HUES6 (cell line): ENCODE data around the gene MICU1.

Experiments used
- H3K27ac ChIP-seq: 2 replicates; pipeline ENCODE4 v1.7.0; 2013; ENCODE audit warnings: low read depth, mild to moderate bottlenecking, low read length, inconsistent platforms
- H3K27me3 ChIP-seq: 2 replicates; pipeline ENCODE4 v1.6.1; 2013; ENCODE audit warnings: low read length; ENCODE audit not compliant: control insufficient read depth, insufficient read depth
- H3K36me3 ChIP-seq: 2 replicates; pipeline ENCODE4 v1.6.1; 2013; ENCODE audit warnings: low read length; ENCODE audit not compliant: control insufficient read depth, insufficient read depth
- H3K4me1 ChIP-seq: 2 replicates; pipeline ENCODE4 v1.6.1; 2013; ENCODE audit warnings: low read length; ENCODE audit not compliant: control insufficient read depth, insufficient read depth
- H3K4me3 ChIP-seq: 2 replicates; pipeline ENCODE4 v1.5.1; 2013; ENCODE audit warnings: low read depth, low read length
- H3K9ac ChIP-seq: one replicate; pipeline ENCODE4 v1.6.1; 2013; ENCODE audit warnings: mild to moderate bottlenecking, low read length
- H3K9me3 ChIP-seq: 2 replicates; pipeline ENCODE4 v1.6.1; 2013; ENCODE audit warnings: low read depth, low read length; ENCODE audit not compliant: control insufficient read depth, insufficient read depth

The MICU1 gene

GRCh38 chr10:72335394-72336258 lies 290.3 kb downstream of the MICU1 start:
- no peaks in the 10 kb centered on the region for H3K9me3 ChIP-seq
- peaks cover 43% of the 10 kb centered on the region for H3K4me1 ChIP-seq
- no peaks in the 10 kb centered on the region for H3K27me3 ChIP-seq
- no peak overlapping the region for H3K4me3 ChIP-seq
- peaks cover 34% of the 10 kb centered on the region for H3K36me3 ChIP-seq
- H3K9ac ChIP-seq, result no peak overlapping the region
- H3K27ac ChIP-seq, result no peak overlapping the region

GRCh38 chr10:72334825-72335393 lies 291.0 kb downstream of the MICU1 start:
- Histone ChIP-seq H3K36me3 (peaks cover 32% of the 10 kb centered on the region), H3K4me1 (peaks cover 43% of the 10 kb centered on the region), H3K27me3 (no peaks in the 10 kb centered on the region), H3K9ac (peak overlapping the region; percentile 13), H3K27ac (no peak overlapping the region), H3K9me3 (no peaks in the 10 kb centered on the region), H3K4me3 (no peak overlapping the region)

DNA sequence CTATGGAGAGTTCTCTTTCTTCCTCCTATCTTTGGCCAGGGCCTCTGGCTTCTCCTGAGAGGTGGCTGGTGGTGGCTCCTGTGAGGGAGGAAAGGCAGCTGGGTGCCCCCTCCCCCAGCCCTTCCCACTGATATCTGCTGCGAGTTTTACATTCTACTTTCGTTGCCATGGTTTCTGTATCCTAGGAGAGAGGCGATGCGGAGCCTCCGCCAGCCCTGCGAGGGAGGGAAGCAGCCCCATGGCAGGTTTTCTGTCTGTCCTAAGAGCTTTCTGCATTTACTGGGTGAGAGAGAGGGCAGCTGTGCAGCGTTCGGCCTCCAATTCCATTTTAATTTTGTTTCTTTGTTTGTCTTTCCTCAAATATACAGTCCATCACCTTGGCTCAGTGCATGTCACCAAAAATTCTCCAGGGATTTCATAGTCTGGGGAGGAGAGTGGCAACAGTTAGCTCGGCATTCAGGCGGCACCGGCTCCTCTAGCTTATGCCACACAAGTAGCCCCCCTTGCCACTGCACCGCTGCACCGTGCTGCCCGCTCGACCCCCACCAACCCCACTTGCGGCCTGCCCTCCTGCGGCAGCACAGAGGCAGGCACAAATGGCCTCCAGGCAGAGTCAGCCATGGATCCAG lies 291.6 kb downstream of the MICU1 start:
- peak overlapping the region; percentile 13 for H3K9ac ChIP-seq

GRCh38 chr10:72333112-72334015 lies 292.5 kb downstream of the MICU1 start:
- H3K27ac ChIP-seq, result no peak overlapping the region

More for the DNA sequence above, 291.6 kb downstream of the MICU1 start:
- Histone ChIP-seq H3K9me3 (no peaks in the 10 kb centered on the region), H3K36me3 (peaks cover 32% of the 10 kb centered on the region), H3K27ac (no peak overlapping the region), H3K27me3 (no peaks in the 10 kb centered on the region), H3K4me3 (no peak overlapping the region), H3K4me1 (peaks cover 46% of the 10 kb centered on the region)

DNA sequence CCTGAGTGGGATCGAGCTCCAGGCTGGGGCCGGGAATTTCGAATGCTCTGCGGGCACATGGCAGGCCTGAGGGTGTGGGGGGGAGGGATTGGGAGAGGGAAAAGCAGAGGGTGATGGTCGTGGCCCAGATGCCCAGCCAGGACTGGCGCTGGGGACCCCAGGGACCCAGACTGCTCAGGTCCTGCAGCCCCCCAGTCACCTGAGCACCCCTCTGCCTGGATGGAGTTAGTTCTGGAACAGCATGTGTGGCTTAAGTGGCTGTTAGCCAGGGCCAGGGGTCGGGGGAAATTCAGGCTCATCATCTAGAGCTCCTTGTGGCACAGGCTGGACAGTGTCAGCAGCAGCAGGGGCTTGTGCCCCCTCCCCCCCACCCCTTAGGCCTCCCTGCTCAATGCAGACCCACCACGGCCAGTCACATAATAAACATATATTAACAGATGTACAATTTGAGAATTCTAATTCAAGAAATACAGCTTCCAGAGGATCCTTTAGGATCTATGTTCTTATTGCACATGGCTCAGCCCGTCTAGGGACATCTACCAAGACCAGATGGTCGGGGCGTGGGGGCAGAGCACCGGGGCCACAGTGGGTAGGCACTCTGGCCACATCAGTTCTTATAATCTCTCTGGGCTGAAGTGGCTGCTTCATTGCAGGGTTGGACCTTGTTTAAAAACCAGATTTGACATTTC lies 293.3 kb downstream of the MICU1 start:
- H3K9me3 ChIP-seq, result no peaks in the 10 kb centered on the region
- peak overlapping the region; percentile 61 for H3K9ac ChIP-seq
- no peaks in the 10 kb centered on the region for H3K27me3 ChIP-seq
- peak overlapping the region; percentile 73; the same call in 1 of the 2 replicates for H3K27ac ChIP-seq
- H3K4me1 ChIP-seq, result peaks cover 60% of the 10 kb centered on the region
- H3K36me3 ChIP-seq, result peaks cover 22% of the 10 kb centered on the region
- H3K4me3 ChIP-seq, result peak overlapping the region; percentile 30; the same call in 1 of the 2 replicates

More at GRCh38 chr10:72333112-72334015, 292.5 kb downstream of the MICU1 start:
- Histone ChIP-seq H3K4me3 (no peak overlapping the region), H3K27me3 (no peaks in the 10 kb centered on the region), H3K9ac (no peak overlapping the region), H3K9me3 (no peaks in the 10 kb centered on the region), H3K4me1 (peaks cover 56% of the 10 kb centered on the region), H3K36me3 (peaks cover 30% of the 10 kb centered on the region)

DNA sequence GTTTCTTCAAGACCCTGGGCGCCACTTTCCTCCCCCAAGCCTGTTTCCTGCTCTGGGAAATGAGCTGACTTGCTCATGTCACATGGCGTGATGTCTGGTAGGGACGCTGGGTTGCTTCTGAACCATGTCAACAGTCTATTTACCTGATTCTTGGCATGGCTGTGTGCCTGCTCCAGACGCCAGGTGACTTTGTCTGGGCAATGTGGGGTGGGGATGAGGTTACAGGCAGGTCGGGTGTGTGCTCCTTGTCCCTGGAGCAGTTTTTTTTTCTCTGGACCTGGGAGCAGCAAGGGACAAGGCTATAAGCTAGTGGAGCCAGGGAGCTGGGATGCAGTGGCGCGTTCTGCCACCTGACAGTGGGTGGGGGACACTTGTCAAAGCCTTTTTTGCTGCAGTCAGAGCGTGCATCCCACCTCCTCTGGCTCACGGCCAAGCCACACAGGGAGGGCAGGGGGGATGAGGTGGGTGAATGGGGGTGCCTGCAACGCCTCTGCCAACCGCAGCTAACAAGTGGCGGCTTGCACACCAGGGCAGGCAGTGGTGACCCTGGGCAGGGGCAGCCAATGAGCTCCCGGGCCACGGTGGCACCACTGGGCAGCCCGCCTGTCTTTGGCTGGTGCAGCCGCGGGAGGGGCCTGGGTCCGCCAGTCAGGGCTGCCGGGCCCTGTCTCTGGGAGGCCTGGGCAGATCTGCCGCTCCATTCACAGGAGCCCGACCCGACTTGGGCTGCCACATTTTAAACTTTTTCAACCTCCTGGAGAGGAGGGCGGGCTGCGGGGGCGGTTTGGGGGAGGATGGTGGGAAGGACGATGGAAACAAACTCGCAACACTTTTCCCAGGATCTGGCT lies 294.1 kb downstream of the MICU1 start:
- Histone ChIP-seq H3K9ac (peak overlapping the region; percentile 68), H3K4me1 (peaks cover 57% of the 10 kb centered on the region), H3K36me3 (peaks cover 18% of the 10 kb centered on the region), H3K9me3 (no peaks in the 10 kb centered on the region), H3K4me3 (peak overlapping the region; percentile 38), H3K27ac (peak overlapping the region; percentile 73; the same call in 1 of the 2 replicates), H3K27me3 (no peaks in the 10 kb centered on the region)

- Histone ChIP-seq H3K27ac (no peak overlapping the region), H3K27me3 (no peaks in the 10 kb centered on the region), H3K9me3 (no peaks in the 10 kb centered on the region), H3K4me3 (no peak overlapping the region), H3K36me3 (peaks cover 1% of the 10 kb centered on the region), H3K4me1 (peaks cover 60% of the 10 kb centered on the region), H3K9ac (no peak overlapping the region)
Measured at GRCh38 chr10:72330069-72330426, 295.8 kb downstream of the MICU1 start.

DNA sequence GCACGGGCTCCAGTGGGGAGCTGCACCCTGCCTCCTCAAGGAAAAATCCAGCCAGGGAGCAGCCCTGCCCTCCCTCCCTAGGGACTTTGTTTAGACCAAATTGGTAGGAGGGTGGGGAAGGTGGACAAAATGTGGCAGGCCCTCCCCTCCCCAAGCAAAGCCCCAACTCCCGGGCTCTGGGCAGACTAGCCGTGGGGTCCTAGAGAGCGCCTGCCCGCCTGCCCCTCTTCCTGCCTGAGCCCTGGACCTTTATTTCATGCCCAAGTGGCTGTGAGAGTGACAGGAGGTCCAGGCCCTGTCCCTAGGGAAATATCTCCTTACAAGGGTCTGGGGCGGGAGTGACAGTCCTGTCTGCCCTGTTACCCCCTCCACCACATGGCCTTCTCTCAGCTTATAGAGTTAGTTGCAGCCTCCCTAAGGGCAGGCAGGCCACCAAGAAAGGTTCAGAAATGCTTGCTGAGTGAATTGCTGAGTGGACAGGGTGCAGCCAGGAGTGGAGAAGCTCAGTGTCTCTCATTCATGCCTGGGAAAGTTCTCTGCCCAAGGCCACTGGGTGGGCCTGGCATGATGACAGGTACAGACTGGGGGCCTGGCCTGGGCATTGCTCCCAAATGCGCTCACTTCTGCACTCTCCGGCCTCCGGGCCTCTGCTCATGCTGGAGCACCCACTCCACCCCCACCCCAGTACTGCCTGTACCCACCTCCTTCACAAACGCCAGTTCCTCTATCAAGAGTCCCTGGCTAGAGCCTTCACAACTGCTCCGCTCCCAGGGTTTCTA lies 296.4 kb downstream of the MICU1 start:
- H3K9ac ChIP-seq, result no peak overlapping the region
- peaks cover 58% of the 10 kb centered on the region for H3K4me1 ChIP-seq
- no peaks in the 10 kb centered on the region for H3K9me3 ChIP-seq
- no peak overlapping the region for H3K4me3 ChIP-seq
- H3K36me3 ChIP-seq, result no peaks in the 10 kb centered on the region
- H3K27ac ChIP-seq, result no peak overlapping the region
- H3K27me3 ChIP-seq, result no peaks in the 10 kb centered on the region

DNA sequence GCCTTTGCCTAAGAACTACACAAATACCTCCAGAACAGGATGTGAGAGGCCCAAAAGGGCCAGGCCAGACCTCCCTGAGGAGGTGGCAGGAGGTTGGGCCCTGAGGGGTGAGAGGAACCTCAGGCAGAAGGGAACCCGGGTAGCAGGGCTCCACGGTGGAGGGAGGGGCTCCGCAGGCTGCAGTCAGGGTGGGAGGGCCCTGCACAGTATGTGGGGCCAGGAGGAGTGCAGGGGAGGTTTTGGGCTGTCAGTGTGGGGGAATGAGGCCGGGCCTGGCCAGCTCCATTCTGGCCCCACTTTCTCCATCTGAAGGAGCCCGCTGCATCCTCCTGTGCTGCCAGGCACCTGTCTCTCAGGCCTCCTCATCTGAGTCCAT lies 297.1 kb downstream of the MICU1 start:
- H3K9me3 ChIP-seq, result no peaks in the 10 kb centered on the region
- no peaks in the 10 kb centered on the region for H3K36me3 ChIP-seq
- no peak overlapping the region for H3K4me3 ChIP-seq
- H3K4me1 ChIP-seq, result peaks cover 51% of the 10 kb centered on the region
- no peak overlapping the region for H3K9ac ChIP-seq
- no peak overlapping the region for H3K27ac ChIP-seq
- H3K27me3 ChIP-seq, result no peaks in the 10 kb centered on the region
